BE2C (cell line): ENCODE data around the gene SHBG. TPM values are rescaled to one million over a fixed set of nuclear protein-coding genes. Genes with fewer than 3 reads are reported as not detected.

Source experiments
- DNase-seq: peaks from one replicate; pipeline ENCODE4 v3.0.0-alpha.2; 2020
- H3K27me3 ChIP-seq: fragments of 250-450 bp; sonication (Bioruptor Pico); 2 replicates; pipeline ENCODE4 v1.5.1; 2020; ENCODE audit warnings: mild to moderate bottlenecking
- H3K36me3 ChIP-seq: fragments of 250-450 bp; sonication (Bioruptor Pico); 2 replicates; pipeline ENCODE4 v1.5.1; 2020; ENCODE audit warnings: mild to moderate bottlenecking
- H3K4me1 ChIP-seq: fragments of 250-450 bp; sonication (Bioruptor Pico); 2 replicates; pipeline ENCODE4 v1.5.1; 2020
- H3K4me3 ChIP-seq: 2 replicates; pipeline ENCODE4 v1.5.1; 2011; ENCODE audit warnings: low read depth, low read length
- H3K9me3 ChIP-seq: fragments of 250-450 bp; sonication (Bioruptor Pico); 2 replicates; pipeline ENCODE4 v1.5.1; 2020
- CTCF ChIP-seq: IDR thresholded peaks from 2 replicates; pipeline ENCODE4 v1.5.1; 2012; ENCODE audit warnings: mild to moderate bottlenecking, low read depth, low read length
- polyA plus RNA-seq: library from polyadenylated mRNA; unstranded; fragments of >200 nt; gene quantifications from one replicate; pipeline ENCODE4 v1.2.1, GENCODE V29; 2012; ENCODE audit warnings: low read depth, missing spikeins; ENCODE audit not compliant: insufficient read length, insufficient read depth

SHBG gene
- not detected for polyA plus RNA-seq

GRCh38 chr17:7629939-7630571 lies at the start of gene SHBG:
SHBG (plus strand) TSS chr17:7630135; CDS start chr17:7630173, 38 bp downstream.
- Histone ChIP-seq H3K4me1 (no peaks in the 10 kb centered on the region), H3K4me3 (no peak within 1 kb of the TSS), H3K36me3 (no peaks in the 10 kb centered on the region), H3K27me3 (no peaks in the 10 kb centered on the region), H3K9me3 (no peaks in the 10 kb centered on the region)
- DNase-seq = no peak
- no peak for TF ChIP-seq CTCF

GRCh38 chr17:7580604-7581575 lies 49.0 kb upstream of the SHBG start:
- no peak overlapping the region for H3K4me3 ChIP-seq
- H3K36me3 ChIP-seq = peaks cover 36% of the 10 kb centered on the region
- H3K4me1 ChIP-seq = peaks cover 13% of the 10 kb centered on the region
- no peak for TF ChIP-seq CTCF
- no peaks in the 10 kb centered on the region for H3K27me3 ChIP-seq
- no peaks in the 10 kb centered on the region for H3K9me3 ChIP-seq
- DNase-seq = no peak

GRCh38 chr17:7582396-7583252 lies 47.3 kb upstream of the SHBG start:
- Histone ChIP-seq H3K27me3 (no peaks in the 10 kb centered on the region), H3K36me3 (peaks cover 24% of the 10 kb centered on the region), H3K4me1 (peaks cover 13% of the 10 kb centered on the region), H3K9me3 (no peaks in the 10 kb centered on the region), H3K4me3 (no peak overlapping the region)
- no peak for DNase-seq
- TF ChIP-seq CTCF = no peak

GRCh38 chr17:7583253-7584109 lies 46.5 kb upstream of the SHBG start, which contains the start of gene MPDU1:
MPDU1 (plus strand) TSS chr17:7583852; CDS start chr17:7583863, 11 bp downstream.
- Histone ChIP-seq H3K36me3 (peaks cover 16% of the 10 kb centered on the region), H3K4me3 (peak within 1 kb of the TSS; percentile 65), H3K9me3 (no peaks in the 10 kb centered on the region), H3K4me1 (peaks cover 13% of the 10 kb centered on the region), H3K27me3 (no peaks in the 10 kb centered on the region)
- DNase-seq = peak; percentile 91
- TF ChIP-seq CTCF = no peak

- Histone ChIP-seq H3K27me3 (no peaks in the 10 kb centered on the region), H3K36me3 (peaks cover 19% of the 10 kb centered on the region), H3K9me3 (no peaks in the 10 kb centered on the region), H3K4me3 (no peak overlapping the region), H3K4me1 (peaks cover 10% of the 10 kb centered on the region)
- peak; percentile 49 for DNase-seq
- TF ChIP-seq CTCF = peak; percentile 51
Observed at GRCh38 chr17:7586673-7587419, 43.1 kb upstream of the SHBG start.
